GM23248 (cell line): Measurements from ENCODE around the gene CTNND2. TPM values are rescaled to one million over a fixed set of nuclear protein-coding genes. Genes with fewer than 3 reads are reported as not detected.
"Not testable (repeated sequence)": the region's sequence is repeated elsewhere in the genome, so short reads cannot be mapped to it uniquely, and the experiment has no call there.

ENCODE experiments used
- DNase-seq: peaks from one replicate; pipeline ENCODE4 v3.0.0-alpha.2; 2015
- H2AFZ ChIP-seq: fragments of 200-600 bp; sonication (generic); 2 replicates; pipeline ENCODE4 v1.6.1; 2016; ENCODE audit warnings: antibody characterized with exemption
- H3F3A ChIP-seq: fragments of 200-600 bp; sonication (generic); 2 replicates; pipeline ENCODE4 v1.6.1; 2016; ENCODE audit warnings: mild to moderate bottlenecking, antibody characterized with exemption, mixed run types; ENCODE audit not compliant: insufficient read depth
- H3K27ac ChIP-seq: fragments of 200-600 bp; sonication (generic); 2 replicates; pipeline ENCODE4 v1.5.1; 2016; ENCODE audit warnings: mild to moderate bottlenecking
- H3K27me3 ChIP-seq: fragments of 200-600 bp; sonication (generic); replicated peaks from 2 replicates; pipeline ENCODE4 v1.6.1; 2016; ENCODE audit warnings: mild to moderate bottlenecking; ENCODE audit not compliant: insufficient read depth
- H3K36me3 ChIP-seq: fragments of 200-600 bp; sonication (generic); 2 replicates; pipeline ENCODE4 v1.6.1; 2016; ENCODE audit warnings: low read depth, mild to moderate bottlenecking
- H3K4me1 ChIP-seq: fragments of 200-600 bp; sonication (generic); 2 replicates; pipeline ENCODE4 v1.6.1; 2016; ENCODE audit warnings: mild to moderate bottlenecking; ENCODE audit not compliant: insufficient read depth
- H3K4me2 ChIP-seq: fragments of 200-600 bp; sonication (generic); one replicate; pipeline ENCODE4 v1.6.1; 2016; ENCODE audit warnings: mild to moderate bottlenecking; ENCODE audit not compliant: unreplicated experiment
- H3K4me3 ChIP-seq: fragments of 200-600 bp; sonication (generic); 2 replicates; pipeline ENCODE4 v1.5.1; 2016; ENCODE audit warnings: mild to moderate bottlenecking
- H3K79me2 ChIP-seq: fragments of 200-600 bp; sonication (generic); 2 replicates; pipeline ENCODE4 v1.6.1; 2016; ENCODE audit warnings: mild to moderate bottlenecking; ENCODE audit not compliant: insufficient read depth
- H3K9ac ChIP-seq: fragments of 200-600 bp; sonication (generic); 2 replicates; pipeline ENCODE4 v1.6.1; 2016; ENCODE audit warnings: mild to moderate bottlenecking
- H3K9me2 ChIP-seq: fragments of 200-600 bp; sonication (generic); 2 replicates; pipeline ENCODE4 v1.6.1; 2016; ENCODE audit warnings: mixed run types, mild to moderate bottlenecking, moderate library complexity; ENCODE audit not compliant: insufficient read depth
- H3K9me3 ChIP-seq: fragments of 200-600 bp; sonication (generic); one replicate; pipeline ENCODE4 v1.6.1; 2017; ENCODE audit warnings: low read depth
- H4K20me1 ChIP-seq: fragments of 200-600 bp; sonication (generic); 2 replicates; pipeline ENCODE4 v1.6.0; 2016; ENCODE audit not compliant: insufficient read depth
- EZH2 ChIP-seq: fragments of 200-600 bp; sonication (generic); IDR thresholded peaks from 2 replicates; pipeline ENCODE4 v1.6.1; 2018; ENCODE audit warnings: antibody characterized with exemption, mild to moderate bottlenecking; ENCODE audit not compliant: insufficient read depth, poor library complexity, severe bottlenecking
- EZH2phosphoT487 ChIP-seq: fragments of 200-600 bp; sonication (generic); IDR thresholded peaks from 2 replicates; pipeline ENCODE4 v1.6.1; 2018; ENCODE audit warnings: antibody characterized with exemption, moderate library complexity, mild to moderate bottlenecking, low read depth; ENCODE audit not compliant: insufficient read depth
- WGBS, 2 experiments: methylation state at CpG; one replicate each; pipeline ENCODE4 v1.1.6; 2015 to 2017; ENCODE audit warnings: low lambda C conversion rate in 2 of 2, low coverage in 1 of 2; ENCODE audit errors: missing lambda C conversion rate in 2 of 2; 5-methylcytosine and 5-hydroxymethylcytosine counted together
- in situ Hi-C: fragments of 300-500 bp; cut with MboI; formaldehyde crosslinking; loops from 2 replicates; pipeline ENCODE4 v1.15.0; 2020
- polyA plus RNA-seq: library from polyadenylated mRNA; unstranded; fragments of >200 nt; fragmentation: Nextera tagmentation; extraction: Ambion mirVana; gene quantifications from 2 replicates; pipeline ENCODE4 v1.2.1, GENCODE V29; 2016
- total RNA-seq: library from RNA; depleted of rRNA; stranded (reverse); fragments of >200 nt; shearing (Covaris generic); gene quantifications from 2 replicates; pipeline ENCODE4 v1.2.3, GENCODE V29; 2014

Gene CTNND2
- total and polyA plus RNA-seq, 2 experiments from 2014 or later = not detected

- no peak overlapping the region for H3K27ac ChIP-seq
- H3K9ac ChIP-seq = no peak overlapping the region
- no peak overlapping the region for H2AFZ ChIP-seq
- DNase-seq = no peak
- H4K20me1 ChIP-seq = no peaks in the 10 kb centered on the region
- TF ChIP-seq EZH2 (no peak), EZH2phosphoT487 (no peak)
- in situ Hi-C loops = no loop called here
- H3F3A ChIP-seq = no peaks in the 10 kb centered on the region
- no peaks in the 10 kb centered on the region for H3K27me3 ChIP-seq
- no peaks in the 10 kb centered on the region for H3K36me3 ChIP-seq
- H3K4me3 ChIP-seq = no peak overlapping the region
- H3K4me1 ChIP-seq = no peaks in the 10 kb centered on the region
- no peak overlapping the region for H3K4me2 ChIP-seq
- no peaks in the 10 kb centered on the region for H3K9me2 ChIP-seq
- no peaks in the 10 kb centered on the region for H3K79me2 ChIP-seq
- no peaks in the 10 kb centered on the region for H3K9me3 ChIP-seq
- WGBS, 2 experiments = 26% methylated on average over 2 of the region's 2 CpGs
Observed at GRCh38 chr5:11617080-11617479, 287.2 kb downstream of the CTNND2 start.

GRCh38 chr5:11616624-11617023 is 287.6 kb downstream of the CTNND2 start:
- H3K4me1 ChIP-seq, H3F3A ChIP-seq, H3K9ac ChIP-seq, H3K4me3 ChIP-seq, H3K79me2 ChIP-seq, H4K20me1 ChIP-seq, DNase-seq, H3K9me2 ChIP-seq, H3K27me3 ChIP-seq, H2AFZ ChIP-seq, H3K9me3 ChIP-seq, H3K36me3 ChIP-seq, H3K27ac ChIP-seq, in situ Hi-C loops, H3K4me2 ChIP-seq: not testable (repeated sequence)
- WGBS, 2 experiments = 24 to 27% methylated on average over 7 of the region's 7 CpGs

- no peaks in the 10 kb centered on the region for H3K4me1 ChIP-seq
- in situ Hi-C loops = no loop called here
- H3K4me3 ChIP-seq = no peak overlapping the region
- TF ChIP-seq EZH2phosphoT487 = no peak
- TF ChIP-seq EZH2 = no peak
- no peak overlapping the region for H3K9ac ChIP-seq
- H3K4me2 ChIP-seq = no peak overlapping the region
- H3K27ac ChIP-seq = no peak overlapping the region
- no peaks in the 10 kb centered on the region for H3K9me2 ChIP-seq
- H3K79me2 ChIP-seq = no peaks in the 10 kb centered on the region
- no peaks in the 10 kb centered on the region for H4K20me1 ChIP-seq
- H3K9me3 ChIP-seq = no peaks in the 10 kb centered on the region
- H3K27me3 ChIP-seq = no peaks in the 10 kb centered on the region
- H2AFZ ChIP-seq = no peak overlapping the region
- DNase-seq = no peak
- 68 to 73% methylated on average over 3 of the region's 3 CpGs for WGBS, 2 experiments
- H3K36me3 ChIP-seq = no peaks in the 10 kb centered on the region
- no peaks in the 10 kb centered on the region for H3F3A ChIP-seq
Observed at GRCh38 chr5:11611011-11611410, 293.2 kb downstream of the CTNND2 start.

GRCh38 chr5:11609570-11610303 is 294.5 kb downstream of the CTNND2 start:
- no peaks in the 10 kb centered on the region for H3F3A ChIP-seq
- in situ Hi-C loops = no loop called here

GRCh38 chr5:11608530-11608929 is 295.7 kb downstream of the CTNND2 start:
- no peaks in the 10 kb centered on the region for H3F3A ChIP-seq
- H3K4me3 ChIP-seq = no peak overlapping the region
- no peak overlapping the region for H3K27ac ChIP-seq
- in situ Hi-C loops = no loop called here
- H3K9ac ChIP-seq = no peak overlapping the region
- no peaks in the 10 kb centered on the region for H3K79me2 ChIP-seq
- no peak for DNase-seq
- no peak overlapping the region for H2AFZ ChIP-seq
- H4K20me1 ChIP-seq = no peaks in the 10 kb centered on the region
- no peaks in the 10 kb centered on the region for H3K4me1 ChIP-seq
- TF ChIP-seq EZH2 (no peak), EZH2phosphoT487 (no peak)
- no peaks in the 10 kb centered on the region for H3K27me3 ChIP-seq
- H3K9me2 ChIP-seq = no peaks in the 10 kb centered on the region
- H3K4me2 ChIP-seq = no peak overlapping the region
- no peaks in the 10 kb centered on the region for H3K9me3 ChIP-seq
- no peaks in the 10 kb centered on the region for H3K36me3 ChIP-seq

More at GRCh38 chr5:11609570-11610303, 294.5 kb downstream of the CTNND2 start:
- no peaks in the 10 kb centered on the region for H3K27me3 ChIP-seq
- no peaks in the 10 kb centered on the region for H3K79me2 ChIP-seq
- no peaks in the 10 kb centered on the region for H3K9me3 ChIP-seq
- H3K9me2 ChIP-seq = no peaks in the 10 kb centered on the region
- no peaks in the 10 kb centered on the region for H3K4me1 ChIP-seq
- no peak overlapping the region for H3K9ac ChIP-seq
- H3K4me2 ChIP-seq = no peak overlapping the region
- no peak overlapping the region for H3K27ac ChIP-seq
- H3K4me3 ChIP-seq = no peak overlapping the region
- 1 to 3% methylated on average over 5 of the region's 5 CpGs for WGBS, 2 experiments
- no peaks in the 10 kb centered on the region for H4K20me1 ChIP-seq
- no peak for DNase-seq
- TF ChIP-seq EZH2 (no peak), EZH2phosphoT487 (no peak)
- H3K36me3 ChIP-seq = no peaks in the 10 kb centered on the region
- H2AFZ ChIP-seq = no peak overlapping the region
